ENCODE results near the gene CCDC138. TPM values are rescaled to one million over a fixed set of nuclear protein-coding genes. Genes with fewer than 3 reads are reported as not detected.

The CCDC138 gene
- total RNA-seq, 1 donor from 2014 or later: 6.0 TPM

- Mint-ChIP-seq H3K36me3 (ENCODE audit: unreplicated experiment) (no peaks in the 10 kb centered on the region), H3K4me1 (ENCODE audit: unreplicated experiment) (no peaks in the 10 kb centered on the region), H3K9me3 (ENCODE audit: unreplicated experiment) (no peaks in the 10 kb centered on the region), H3K27me3 (ENCODE audit: unreplicated experiment) (peaks cover 36% of the 10 kb centered on the region), H3K4me3 (ENCODE audit: unreplicated experiment) (no peak overlapping the region), H3K27ac (ENCODE audit: unreplicated experiment) (no peak overlapping the region)
- DNase-seq (ENCODE audit: extremely low spot score, unreplicated experiment): no peak
- no peak for TF ChIP-seq CTCF (IDR thresholded peaks at IDR 0.05)
Measured at GRCh38 chr2:108908713-108909070, 122.1 kb downstream of the CCDC138 start.

- no peak for DNase-seq (ENCODE audit: extremely low spot score, unreplicated experiment)
- Mint-ChIP-seq H3K36me3 (ENCODE audit: unreplicated experiment) (no peaks in the 10 kb centered on the region), H3K4me3 (ENCODE audit: unreplicated experiment) (no peak overlapping the region), H3K4me1 (ENCODE audit: unreplicated experiment) (no peaks in the 10 kb centered on the region), H3K27ac (ENCODE audit: unreplicated experiment) (no peak overlapping the region), H3K9me3 (ENCODE audit: unreplicated experiment) (no peaks in the 10 kb centered on the region), H3K27me3 (ENCODE audit: unreplicated experiment) (peaks cover 29% of the 10 kb centered on the region)
- TF ChIP-seq CTCF (IDR thresholded peaks at IDR 0.05): no peak
Measured at GRCh38 chr2:108909275-108909823, 122.8 kb downstream of the CCDC138 start.

- Mint-ChIP-seq H3K4me1 (ENCODE audit: unreplicated experiment) (no peaks in the 10 kb centered on the region), H3K4me3 (ENCODE audit: unreplicated experiment) (no peak overlapping the region), H3K36me3 (ENCODE audit: unreplicated experiment) (no peaks in the 10 kb centered on the region), H3K27me3 (ENCODE audit: unreplicated experiment) (peaks cover 22% of the 10 kb centered on the region), H3K27ac (ENCODE audit: unreplicated experiment) (no peak overlapping the region), H3K9me3 (ENCODE audit: unreplicated experiment) (no peaks in the 10 kb centered on the region)
- DNase-seq (ENCODE audit: extremely low spot score, unreplicated experiment): no peak
- TF ChIP-seq CTCF (IDR thresholded peaks at IDR 0.05): no peak
Measured at GRCh38 chr2:108910011-108910431, 123.5 kb downstream of the CCDC138 start.

- TF ChIP-seq CTCF (IDR thresholded peaks at IDR 0.05): no peak
- no peak overlapping the region for H3K4me3 Mint-ChIP-seq (ENCODE audit: unreplicated experiment)
- DNase-seq (ENCODE audit: extremely low spot score, unreplicated experiment): peak; percentile 83
- no peak overlapping the region for H3K27ac Mint-ChIP-seq (ENCODE audit: unreplicated experiment)
- no peaks in the 10 kb centered on the region for H3K9me3 Mint-ChIP-seq (ENCODE audit: unreplicated experiment)
- H3K4me1 Mint-ChIP-seq (ENCODE audit: unreplicated experiment): no peaks in the 10 kb centered on the region
- peaks cover 20% of the 10 kb centered on the region for H3K27me3 Mint-ChIP-seq (ENCODE audit: unreplicated experiment)
- H3K36me3 Mint-ChIP-seq (ENCODE audit: unreplicated experiment): no peaks in the 10 kb centered on the region
Measured at GRCh38 chr2:108910541-108911396, 124.2 kb downstream of the CCDC138 start.

GRCh38 chr2:108911401-108911800, 124.8 kb downstream of the CCDC138 start:
- Mint-ChIP-seq H3K36me3 (ENCODE audit: unreplicated experiment) (no peaks in the 10 kb centered on the region), H3K4me3 (ENCODE audit: unreplicated experiment) (no peak overlapping the region), H3K27me3 (ENCODE audit: unreplicated experiment) (peaks cover 24% of the 10 kb centered on the region), H3K27ac (ENCODE audit: unreplicated experiment) (no peak overlapping the region), H3K9me3 (ENCODE audit: unreplicated experiment) (no peaks in the 10 kb centered on the region), H3K4me1 (ENCODE audit: unreplicated experiment) (no peaks in the 10 kb centered on the region)
- peak; percentile 54 for DNase-seq (ENCODE audit: extremely low spot score, unreplicated experiment)
- TF ChIP-seq CTCF (IDR thresholded peaks at IDR 0.05): no peak
